Activated CD4-positive, alpha-beta T cell treated with anti-CD3 and anti-CD28 coated beads for 1 hour (primary cell): ENCODE data around the gene FILIP1L.

ENCODE experiments used
- DNase-seq: peaks from one replicate; pipeline ENCODE4 v3.0.0-alpha.2; 2020

The FILIP1L gene

GRCh38 chr3:100039075-100039474 is 75.2 kb downstream of the FILIP1L start:
- DNase-seq, result no peak

GRCh38 chr3:100033903-100034471 is 80.3 kb downstream of the FILIP1L start:
- no peak for DNase-seq

DNA sequence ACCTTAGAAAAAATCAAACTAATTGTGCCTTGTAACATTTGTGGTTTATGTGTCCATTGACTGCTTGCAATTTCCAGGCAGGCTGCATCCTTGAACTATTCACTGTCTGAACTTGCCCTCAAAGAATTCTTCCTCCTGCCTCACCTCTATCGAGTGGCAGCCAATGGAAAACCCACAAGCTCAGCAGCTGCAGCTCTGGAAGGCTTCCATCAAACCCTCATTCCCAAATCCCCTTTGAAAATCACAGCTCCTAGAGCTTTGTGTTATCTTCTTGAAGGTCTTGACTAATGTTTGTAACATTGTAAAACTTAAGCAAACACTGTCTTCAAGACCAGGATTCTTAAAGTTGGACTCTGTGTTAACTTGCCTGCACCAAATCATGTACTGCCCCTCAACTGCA is 81.1 kb downstream of the FILIP1L start:
- no peak for DNase-seq

DNA sequence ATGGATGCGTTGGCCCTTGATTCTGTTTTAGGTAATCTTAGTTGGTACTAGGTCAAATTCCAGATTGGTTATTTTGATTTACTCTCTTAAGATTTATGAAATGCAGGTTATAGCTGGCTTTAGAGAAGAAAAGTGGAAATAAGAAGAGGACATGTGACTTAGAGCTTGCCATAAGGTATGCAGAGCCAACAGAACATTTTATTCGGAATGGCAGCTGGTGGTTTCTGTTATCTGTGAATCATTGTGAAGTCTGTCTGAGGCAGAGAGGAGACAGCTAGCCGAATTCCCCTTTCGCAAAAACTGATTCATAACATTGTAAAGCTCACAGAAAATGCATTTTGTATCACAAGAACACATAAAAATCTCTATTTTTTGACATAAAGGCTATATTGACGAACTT is 82.1 kb downstream of the FILIP1L start:
- no peak for DNase-seq

DNA sequence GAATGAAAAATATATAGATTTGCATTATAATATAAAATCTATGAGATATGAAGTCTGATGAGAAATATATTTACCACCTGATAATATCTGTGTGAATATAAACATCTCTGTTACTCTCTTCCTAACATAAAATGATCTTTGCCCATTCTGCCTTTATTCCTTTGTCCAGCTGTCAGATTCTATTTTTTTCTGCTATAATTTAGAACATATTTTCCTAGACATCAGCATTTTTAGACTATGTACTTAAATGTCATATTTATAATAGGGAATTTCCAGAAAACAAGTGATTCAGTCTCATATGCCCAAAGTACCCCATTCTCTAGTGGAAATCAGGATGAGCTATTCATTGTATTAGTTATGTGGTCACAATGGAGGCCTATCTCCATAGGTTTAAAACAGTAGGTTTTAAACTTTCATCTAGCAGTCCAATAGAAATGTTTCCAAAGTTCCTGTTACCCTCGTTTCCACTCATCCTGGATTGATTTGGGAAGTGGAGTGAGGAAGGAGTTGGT is 83.3 kb downstream of the FILIP1L start:
- no peak for DNase-seq

- DNase-seq, result no peak
These were observed 84.0 kb downstream of the FILIP1L start for GRCh38 chr3:100030346-100030745.

- DNase-seq, result no peak
These were observed 84.6 kb downstream of the FILIP1L start for GRCh38 chr3:100029689-100030088.

DNA sequence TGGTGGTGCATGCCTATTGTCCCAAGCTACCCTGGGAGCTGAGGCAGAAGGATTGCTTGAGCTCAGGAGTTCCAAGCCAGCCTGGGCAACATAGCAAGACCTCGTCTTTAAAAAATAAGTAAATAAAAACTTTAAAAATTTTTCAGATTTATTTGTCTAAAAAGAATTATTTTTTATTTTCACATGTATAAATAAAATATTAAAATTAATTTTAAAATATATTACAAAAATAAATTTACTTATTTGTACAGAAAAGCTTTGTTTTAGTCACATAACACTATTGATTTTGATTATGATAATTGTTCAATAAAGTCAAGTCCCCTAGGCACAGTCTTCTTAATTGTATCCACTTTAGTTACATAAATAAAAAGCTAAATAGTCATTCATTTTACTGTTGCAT is 85.2 kb downstream of the FILIP1L start:
- no peak for DNase-seq

GRCh38 chr3:100027321-100027720 is 87.0 kb downstream of the FILIP1L start:
- DNase-seq, result no peak

DNA sequence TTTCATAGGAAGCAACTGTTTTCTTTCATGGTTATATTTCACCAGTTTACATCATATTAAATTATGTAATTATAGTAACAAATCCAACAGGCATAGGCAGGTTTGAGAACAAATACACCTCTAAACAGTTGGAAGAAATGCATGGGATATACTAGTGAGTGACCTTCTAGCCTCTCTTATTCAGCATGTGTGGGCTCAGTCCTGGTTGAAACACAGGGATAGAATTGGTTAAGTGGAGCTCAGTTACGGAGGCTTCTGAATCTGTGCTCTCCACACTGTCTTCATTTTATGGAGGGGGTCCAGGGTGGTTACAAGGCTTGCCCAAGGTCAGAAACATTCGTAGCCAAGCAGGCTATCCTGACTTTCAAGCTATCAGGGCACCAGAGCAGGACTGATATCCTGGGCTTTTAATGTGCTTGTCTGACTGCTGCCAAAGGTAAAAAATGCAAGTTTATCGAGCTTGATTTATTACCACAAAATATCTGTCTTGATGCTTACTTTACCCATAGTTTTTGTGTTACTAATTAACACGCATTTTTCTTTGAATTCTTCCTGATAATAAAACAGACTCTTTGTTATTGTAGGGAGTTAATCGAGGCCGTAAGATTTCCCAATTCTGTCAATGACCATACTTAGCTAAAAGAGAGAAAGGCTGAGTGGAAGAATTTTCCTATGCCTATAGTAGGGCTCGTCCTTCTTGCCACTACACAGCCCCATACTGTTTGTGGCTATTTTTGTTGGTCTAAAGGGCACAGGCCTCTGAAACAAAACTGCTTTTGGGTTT is 89.6 kb downstream of the FILIP1L start:
- no peak for DNase-seq

GRCh38 chr3:100023595-100023994 is 90.7 kb downstream of the FILIP1L start:
- DNase-seq, result no peak

GRCh38 chr3:100023150-100023549 is 91.2 kb downstream of the FILIP1L start:
- DNase-seq, result no peak

- DNase-seq, result no peak
These were observed 91.8 kb downstream of the FILIP1L start for GRCh38 chr3:100022506-100022905.

GRCh38 chr3:100020876-100021644 is 93.2 kb downstream of the FILIP1L start:
- no peak for DNase-seq

GRCh38 chr3:100019719-100020118 is 94.6 kb downstream of the FILIP1L start:
- DNase-seq, result no peak

DNA sequence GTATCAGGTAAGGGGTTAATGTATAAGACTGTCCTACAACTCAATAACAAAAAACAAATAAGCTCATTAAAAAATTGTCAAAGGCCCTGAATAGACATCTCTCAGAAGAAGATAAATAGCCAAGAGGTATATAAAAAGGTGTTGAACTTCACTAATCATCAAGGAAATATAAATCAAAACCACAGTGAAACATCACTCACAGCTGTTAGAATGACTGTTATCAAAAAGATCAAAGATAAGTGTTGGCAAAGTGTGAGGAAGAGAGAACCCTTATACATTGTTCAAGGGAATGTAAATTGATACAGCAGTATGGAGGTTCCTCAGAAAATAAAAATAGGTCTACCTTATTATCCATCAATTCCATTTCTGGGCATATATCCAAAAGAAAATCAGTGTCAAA is 95.5 kb downstream of the FILIP1L start:
- no peak for DNase-seq

DNA sequence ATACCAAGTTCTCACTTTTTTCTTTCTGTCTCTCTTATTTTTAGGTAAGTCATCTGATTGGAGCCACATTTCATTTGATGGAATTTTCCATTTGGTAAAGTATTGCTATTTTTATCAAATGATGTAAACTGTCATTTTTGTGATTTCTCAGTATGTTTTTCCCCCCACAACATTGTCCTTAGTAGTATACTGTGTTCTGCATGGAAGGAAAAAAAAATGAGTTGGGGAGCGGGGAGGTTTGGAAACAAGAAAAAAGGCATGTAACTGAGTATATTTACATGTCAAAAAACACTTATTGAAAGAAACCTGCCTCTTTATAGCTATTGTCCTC is 104.2 kb downstream of the FILIP1L start:
- no peak for DNase-seq

DNA sequence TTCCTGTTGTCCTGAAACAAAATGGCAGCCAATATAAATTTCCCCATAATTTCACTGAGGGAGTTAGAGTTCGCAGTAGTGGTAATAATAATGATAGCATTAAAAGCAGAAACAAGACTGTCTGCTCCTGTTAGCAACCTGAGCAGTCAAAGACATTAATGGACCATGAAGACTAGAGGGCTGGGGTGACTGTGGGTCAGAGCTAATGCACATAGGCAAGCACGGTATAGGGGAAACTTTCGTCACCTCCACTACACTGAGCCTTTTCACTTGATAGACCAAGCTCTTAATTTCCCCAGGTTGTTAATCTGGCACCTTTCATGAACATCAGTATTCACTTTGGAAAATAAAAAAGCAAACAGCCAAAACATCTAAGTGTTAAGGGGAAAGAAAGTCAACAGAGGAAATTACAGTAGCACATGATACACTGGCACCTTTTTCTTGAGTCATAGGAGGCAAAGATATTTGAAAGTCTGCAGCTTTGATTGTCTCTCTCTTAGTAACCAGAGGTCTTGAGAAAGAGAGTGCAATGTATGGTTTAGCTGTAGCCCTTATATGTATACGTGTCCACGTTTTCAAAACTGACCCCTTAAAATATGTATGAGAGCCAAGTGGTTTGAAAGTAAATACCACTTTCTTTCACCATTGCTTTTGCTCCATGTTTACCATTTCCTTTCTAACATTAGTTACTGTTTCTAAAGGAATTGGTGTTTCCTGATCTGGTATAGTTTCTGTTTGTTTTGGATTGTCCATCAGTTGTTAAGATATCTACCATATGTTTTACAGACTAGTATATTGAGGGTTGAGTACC is 104.8 kb downstream of the FILIP1L start:
- no peak for DNase-seq

- DNase-seq, result no peak
These were observed 106.1 kb downstream of the FILIP1L start for GRCh38 chr3:100008081-100008698.

DNA sequence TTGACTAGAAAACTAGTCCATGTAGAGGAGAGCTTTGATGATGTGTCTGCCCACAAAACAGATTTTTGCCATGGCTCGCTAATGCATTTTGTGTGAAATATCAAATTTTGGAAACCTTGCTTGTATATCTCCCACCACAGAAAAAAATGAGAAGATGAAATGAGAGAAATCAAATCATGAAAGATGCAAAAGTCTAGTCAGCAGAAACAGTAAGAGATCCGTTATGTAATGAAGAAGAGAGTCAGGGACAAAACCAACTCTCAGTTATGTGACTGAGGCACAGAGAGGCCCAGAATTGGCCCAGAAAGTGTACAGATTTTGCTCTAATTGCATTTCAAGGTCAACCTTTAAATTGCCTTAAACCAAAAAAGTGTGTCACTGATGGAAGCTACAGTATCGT is 107.0 kb downstream of the FILIP1L start:
- no peak for DNase-seq

DNA sequence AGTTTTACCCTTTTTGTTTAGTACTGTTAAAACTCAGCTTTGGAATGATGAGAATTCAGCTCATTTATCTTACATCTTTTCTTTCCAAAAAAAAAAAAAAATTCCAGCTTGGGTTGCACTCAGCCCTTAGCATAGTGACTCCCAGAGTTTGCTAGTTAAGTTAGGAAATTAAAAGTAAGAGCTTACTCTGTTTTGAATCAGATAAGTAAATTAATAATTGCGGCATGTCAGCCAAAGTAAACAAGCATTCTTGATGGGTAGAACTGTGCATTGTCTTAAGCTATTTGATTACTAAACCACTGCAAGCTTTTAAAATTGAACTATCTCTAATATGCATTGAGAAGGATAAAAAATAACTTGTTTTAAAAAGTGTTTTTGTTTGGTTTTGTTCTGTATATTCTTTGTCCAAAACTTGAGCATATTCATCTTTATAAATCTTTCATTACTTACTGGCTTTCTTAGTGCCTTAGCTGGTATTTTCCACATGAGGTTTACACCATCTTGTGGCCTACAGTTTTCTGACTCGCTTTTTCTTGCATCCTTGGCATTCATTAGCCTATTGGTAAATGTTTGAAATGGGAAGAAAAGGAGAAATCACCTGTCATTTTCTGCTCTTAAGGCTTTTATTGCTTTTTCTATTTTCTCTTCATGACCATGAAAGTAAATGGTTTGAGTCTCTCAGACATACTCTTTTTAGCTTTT is 107.6 kb downstream of the FILIP1L start:
- DNase-seq, result no peak
